Choroid plexus epithelial cell (primary cell): Measurements from ENCODE around the gene ADAP2.
"Not testable (repeated sequence)": the region's sequence is repeated elsewhere in the genome, so short reads cannot be mapped to it uniquely, and the experiment has no call there.

Source experiments
- DNase-seq: peaks from one replicate; pipeline ENCODE4 v3.0.0-alpha.2; 2010; ENCODE audit warnings: low read depth
- H3K4me3 ChIP-seq: 2 replicates; pipeline ENCODE4 v1.5.1; 2011; ENCODE audit warnings: low read depth, mild to moderate bottlenecking, control low read depth, low read length, moderate library complexity
- TF ChIP-seq, protein P1 (sequence below): conservative IDR thresholded peaks from 2 replicates; pipeline ENCODE4 v1.5.1; 2011; ENCODE audit warnings: low read depth, mild to moderate bottlenecking, control low read depth, inconsistent platforms, low read length, moderate library complexity

ADAP2 gene

DNA sequence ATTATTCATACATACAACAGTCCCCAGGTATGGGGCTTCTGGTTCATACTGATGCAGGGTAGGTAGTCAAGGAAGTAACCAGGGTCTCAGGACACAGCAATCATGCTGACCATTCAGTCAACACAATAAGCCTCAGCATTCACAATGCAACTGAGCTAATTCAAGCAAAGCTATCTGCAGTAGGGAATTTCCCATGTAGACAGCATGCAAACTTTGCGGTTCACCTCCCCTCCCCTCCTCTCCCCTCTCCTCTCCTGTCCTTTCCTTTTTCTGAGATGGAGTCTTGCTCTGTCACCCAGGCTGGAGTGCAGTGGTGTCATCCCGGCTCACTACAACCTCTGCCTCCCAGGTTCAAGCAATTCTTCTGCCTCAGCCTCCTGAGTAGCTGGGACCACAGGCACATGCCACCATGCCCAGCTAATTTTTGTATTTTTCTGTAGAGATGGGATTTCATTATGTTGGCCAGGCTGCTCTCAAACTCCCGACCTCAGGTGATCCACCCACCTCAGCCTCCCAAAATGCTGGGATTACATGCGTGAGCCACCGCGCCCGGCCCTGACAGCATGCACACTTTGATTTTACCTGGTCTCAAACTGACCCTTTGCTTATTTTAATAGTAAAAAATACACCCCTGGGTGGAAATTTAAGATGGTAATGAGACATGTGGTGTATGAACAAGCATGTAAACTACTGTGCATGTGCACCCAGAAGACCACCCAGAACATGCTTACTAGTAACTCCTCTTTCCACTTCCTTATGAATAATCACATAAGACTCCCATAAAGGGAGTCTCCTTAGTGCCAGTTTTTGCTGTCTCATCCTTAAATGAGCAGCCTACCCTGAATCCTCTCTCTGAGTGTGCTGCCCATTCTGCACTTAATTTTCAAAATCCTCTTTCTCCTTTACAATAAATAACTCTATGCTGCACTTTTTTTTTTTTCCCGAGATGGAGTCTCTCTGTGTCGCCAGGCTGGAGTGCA, 39.8 kb downstream of the ADAP2 start:
- DNase-seq: no peak
- H3K4me3 ChIP-seq: no peak overlapping the region
- TF ChIP-seq, protein P1, sequence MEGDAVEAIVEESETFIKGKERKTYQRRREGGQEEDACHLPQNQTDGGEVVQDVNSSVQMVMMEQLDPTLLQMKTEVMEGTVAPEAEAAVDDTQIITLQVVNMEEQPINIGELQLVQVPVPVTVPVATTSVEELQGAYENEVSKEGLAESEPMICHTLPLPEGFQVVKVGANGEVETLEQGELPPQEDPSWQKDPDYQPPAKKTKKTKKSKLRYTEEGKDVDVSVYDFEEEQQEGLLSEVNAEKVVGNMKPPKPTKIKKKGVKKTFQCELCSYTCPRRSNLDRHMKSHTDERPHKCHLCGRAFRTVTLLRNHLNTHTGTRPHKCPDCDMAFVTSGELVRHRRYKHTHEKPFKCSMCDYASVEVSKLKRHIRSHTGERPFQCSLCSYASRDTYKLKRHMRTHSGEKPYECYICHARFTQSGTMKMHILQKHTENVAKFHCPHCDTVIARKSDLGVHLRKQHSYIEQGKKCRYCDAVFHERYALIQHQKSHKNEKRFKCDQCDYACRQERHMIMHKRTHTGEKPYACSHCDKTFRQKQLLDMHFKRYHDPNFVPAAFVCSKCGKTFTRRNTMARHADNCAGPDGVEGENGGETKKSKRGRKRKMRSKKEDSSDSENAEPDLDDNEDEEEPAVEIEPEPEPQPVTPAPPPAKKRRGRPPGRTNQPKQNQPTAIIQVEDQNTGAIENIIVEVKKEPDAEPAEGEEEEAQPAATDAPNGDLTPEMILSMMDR: no peak

DNA sequence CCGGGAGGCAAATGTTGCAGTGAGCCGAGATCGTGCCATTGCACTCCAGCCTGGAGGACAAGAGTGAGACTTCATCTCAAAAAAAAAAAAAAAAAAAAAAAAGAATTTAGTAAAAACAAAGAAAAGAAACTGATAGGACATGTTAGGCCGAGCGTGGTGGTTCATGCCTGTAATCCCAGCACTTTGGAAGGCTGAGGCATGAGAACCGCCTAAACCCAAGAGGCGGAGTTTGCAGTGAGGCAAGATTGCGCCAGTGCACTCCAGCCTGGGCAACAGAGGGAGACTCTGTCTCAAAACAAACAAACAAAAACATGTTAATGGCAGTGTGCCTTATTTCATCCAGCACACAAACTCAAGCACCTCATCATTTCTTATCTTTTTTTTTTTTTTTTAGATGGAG, 42.6 kb downstream of the ADAP2 start:
- H3K4me3 ChIP-seq, DNase-seq: not testable (repeated sequence)

DNA sequence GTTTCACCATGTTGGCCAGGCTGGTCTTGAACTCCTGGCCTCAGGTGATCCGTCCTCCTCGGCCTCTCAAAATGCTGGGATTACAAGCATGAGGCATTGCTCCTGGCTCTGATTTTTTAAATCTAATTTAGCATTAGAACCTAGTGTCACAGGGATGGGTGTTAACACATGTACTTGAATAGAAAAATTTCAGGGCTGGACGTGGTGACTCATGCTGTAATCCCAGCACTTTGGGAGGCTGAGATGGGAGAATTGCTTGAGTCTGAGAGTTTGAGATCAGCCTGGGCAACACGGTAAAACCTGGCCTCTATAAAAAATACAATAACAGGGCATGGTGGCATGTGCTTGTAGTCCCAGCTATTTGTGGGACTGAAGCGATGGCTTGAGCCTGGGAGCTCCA, 43.1 kb downstream of the ADAP2 start:
- H3K4me3 ChIP-seq: no peak overlapping the region
- peak; percentile 28 for DNase-seq

DNA sequence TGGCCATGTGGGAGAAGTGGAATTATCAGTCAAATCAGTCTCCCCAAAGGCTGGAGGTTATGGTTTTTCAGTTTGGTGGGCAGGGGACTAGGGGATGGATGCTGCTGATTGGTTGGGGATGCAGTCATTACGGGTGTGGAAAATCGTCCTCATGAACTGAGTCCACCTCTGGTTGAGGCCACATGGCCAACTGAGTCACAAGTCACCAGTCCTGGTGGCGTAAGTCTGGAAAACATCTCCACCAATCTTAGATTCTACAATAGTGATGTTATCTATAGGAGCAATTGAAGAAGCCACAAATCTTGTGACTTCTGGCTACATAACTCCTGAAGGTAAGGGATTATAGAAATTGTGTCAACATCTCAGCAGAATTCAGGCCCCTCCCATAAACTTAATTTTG, 43.9 kb downstream of the ADAP2 start:
- DNase-seq: no peak
- H3K4me3 ChIP-seq: no peak overlapping the region
- TF ChIP-seq, protein P1: no peak

More for the DNA sequence above, 43.1 kb downstream of the ADAP2 start:
- TF ChIP-seq, protein P1: no peak

DNA sequence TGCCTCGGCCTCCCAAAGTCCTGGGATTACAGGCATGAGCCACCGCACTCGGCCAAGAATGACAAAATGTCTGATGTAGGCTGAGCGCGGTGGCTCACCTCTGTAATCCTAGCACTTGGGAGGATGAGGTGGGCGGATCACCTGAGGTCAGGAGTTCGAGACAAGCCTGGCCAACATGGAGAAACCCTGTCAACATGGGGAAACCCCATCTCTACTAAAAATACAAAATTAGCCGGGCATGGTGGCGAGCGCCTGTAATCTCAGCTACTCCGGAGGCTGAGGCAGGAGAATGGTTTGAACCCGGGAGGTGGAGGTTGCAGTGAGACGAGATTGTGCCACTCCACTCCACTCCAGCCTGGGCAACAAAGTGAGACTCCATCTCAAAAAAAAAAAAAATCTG, 46.2 kb downstream of the ADAP2 start:
- not testable (repeated sequence) for H3K4me3 ChIP-seq, DNase-seq

DNA sequence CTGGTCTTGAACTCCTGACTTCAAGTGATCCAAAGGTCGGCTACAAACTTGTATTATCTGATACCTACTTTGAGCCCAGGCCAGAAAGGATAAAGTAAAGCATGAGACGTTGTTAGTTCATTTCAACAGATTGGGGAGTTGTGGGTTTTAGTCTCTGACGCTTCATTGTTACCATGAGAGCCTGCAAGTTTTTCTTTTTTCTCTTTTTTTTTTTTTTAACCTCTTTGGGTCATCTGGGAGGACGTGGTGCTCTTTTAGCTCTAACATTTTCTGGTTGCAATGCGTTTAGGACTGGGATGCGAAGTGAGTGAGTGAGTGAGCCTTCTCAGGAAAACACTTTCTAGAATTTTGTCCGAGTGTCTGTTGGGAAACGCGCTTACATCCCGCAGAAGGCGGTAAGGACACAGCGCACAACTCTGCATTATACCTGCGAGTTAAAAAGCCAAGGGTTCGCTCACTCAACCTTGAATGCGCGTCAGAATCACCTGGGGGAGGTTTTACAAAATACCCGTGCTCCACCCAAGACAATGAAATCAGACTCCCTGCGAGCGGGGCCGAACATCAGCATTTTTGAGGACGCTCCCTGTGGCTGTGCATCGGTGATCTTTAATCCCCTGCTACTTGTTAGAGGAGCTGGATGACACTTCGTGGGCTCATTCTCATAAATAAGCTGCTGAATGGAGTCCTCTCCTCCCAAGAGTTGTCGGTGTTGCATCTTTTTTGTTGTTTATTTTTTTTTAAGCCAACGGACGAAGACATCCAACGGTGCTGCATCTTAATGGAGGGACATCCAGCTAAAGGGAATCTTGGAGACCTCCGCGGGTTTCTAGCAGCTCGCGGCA, 48.5 kb downstream of the ADAP2 start:
- DNase-seq: peak; percentile 18
- TF ChIP-seq, protein P1: peak; percentile 1
- H3K4me3 ChIP-seq: peak overlapping the region; percentile 72

DNA sequence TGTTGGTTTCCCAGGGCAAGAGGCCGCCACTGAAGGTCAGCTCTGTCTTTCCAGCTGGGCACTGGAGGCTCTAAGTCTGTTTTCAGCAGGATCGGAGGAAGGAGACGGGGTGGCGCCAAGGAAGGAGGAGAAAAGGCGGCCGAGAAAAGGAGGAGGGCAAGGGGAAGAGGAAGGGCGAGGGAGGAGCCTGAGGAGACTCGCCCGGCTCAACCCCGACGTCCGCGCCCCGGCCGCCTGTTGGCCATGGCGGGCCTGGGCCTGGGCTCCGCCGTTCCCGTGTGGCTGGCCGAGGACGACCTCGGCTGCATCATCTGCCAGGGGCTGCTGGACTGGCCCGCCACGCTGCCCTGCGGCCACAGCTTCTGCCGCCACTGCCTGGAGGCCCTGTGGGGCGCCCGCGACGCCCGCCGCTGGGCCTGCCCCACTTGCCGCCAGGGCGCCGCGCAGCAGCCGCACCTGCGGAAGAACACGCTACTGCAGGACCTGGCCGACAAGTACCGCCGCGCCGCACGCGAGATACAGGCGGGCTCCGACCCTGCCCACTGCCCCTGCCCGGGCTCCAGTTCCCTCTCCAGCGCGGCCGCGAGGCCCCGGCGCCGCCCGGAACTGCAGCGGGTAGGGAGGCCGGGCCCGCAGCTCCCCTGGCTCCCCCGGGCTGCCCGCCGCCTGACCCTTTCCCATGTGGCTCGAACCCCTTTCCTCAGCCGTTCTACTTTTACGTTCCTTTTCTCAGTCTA, 49.3 kb downstream of the ADAP2 start, which contains the start of gene RNF135:
Gene RNF135 (plus strand): TSS at position 209 of the 737 bp plus-strand sequence. CDS start 35 bp downstream, at position 244.
- DNase-seq: peak; percentile 84
- H3K4me3 ChIP-seq: peak within 1 kb of the TSS; percentile 72
- TF ChIP-seq, protein P1: no peak
